PC-9 (cell line): Measurements from ENCODE around the gene ACOXL.

Source experiments
- EZH2 ChIP-seq: fragments of 200-600 bp; sonication (generic); IDR thresholded peaks from 2 replicates; pipeline ENCODE4 v1.8.0; 2017; ENCODE audit warnings: antibody characterized with exemption, low read depth
- TF ChIP-seq, protein P1 (sequence below): fragments of 200-600 bp; sonication (generic); conservative IDR thresholded peaks from 2 replicates; pipeline ENCODE4 v1.6.1; 2017; ENCODE audit warnings: mixed run types, antibody characterized with exemption, mild to moderate bottlenecking, moderate library complexity

DNA sequence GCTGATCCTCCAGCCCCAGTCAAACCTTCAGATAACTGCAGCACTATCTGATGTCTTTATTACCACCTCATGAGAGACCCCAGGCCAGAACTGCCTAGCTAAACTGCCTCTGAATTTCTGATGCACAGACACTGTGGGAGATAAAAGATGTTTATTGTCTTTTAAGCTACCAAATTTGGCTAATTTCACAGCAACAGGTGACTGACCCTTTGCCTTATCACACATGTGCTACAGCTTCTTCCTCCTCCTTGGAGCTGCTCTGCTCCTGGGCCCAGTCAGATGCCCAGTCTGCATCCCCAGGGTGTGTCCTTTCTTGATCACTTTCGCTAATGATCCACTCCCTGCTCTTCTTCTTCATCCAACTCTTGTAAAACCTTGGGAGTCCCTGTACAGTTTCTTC is 19.6 kb upstream of the ACOXL start:
- TF ChIP-seq, protein P1, sequence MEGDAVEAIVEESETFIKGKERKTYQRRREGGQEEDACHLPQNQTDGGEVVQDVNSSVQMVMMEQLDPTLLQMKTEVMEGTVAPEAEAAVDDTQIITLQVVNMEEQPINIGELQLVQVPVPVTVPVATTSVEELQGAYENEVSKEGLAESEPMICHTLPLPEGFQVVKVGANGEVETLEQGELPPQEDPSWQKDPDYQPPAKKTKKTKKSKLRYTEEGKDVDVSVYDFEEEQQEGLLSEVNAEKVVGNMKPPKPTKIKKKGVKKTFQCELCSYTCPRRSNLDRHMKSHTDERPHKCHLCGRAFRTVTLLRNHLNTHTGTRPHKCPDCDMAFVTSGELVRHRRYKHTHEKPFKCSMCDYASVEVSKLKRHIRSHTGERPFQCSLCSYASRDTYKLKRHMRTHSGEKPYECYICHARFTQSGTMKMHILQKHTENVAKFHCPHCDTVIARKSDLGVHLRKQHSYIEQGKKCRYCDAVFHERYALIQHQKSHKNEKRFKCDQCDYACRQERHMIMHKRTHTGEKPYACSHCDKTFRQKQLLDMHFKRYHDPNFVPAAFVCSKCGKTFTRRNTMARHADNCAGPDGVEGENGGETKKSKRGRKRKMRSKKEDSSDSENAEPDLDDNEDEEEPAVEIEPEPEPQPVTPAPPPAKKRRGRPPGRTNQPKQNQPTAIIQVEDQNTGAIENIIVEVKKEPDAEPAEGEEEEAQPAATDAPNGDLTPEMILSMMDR: no peak
- no peak for TF ChIP-seq EZH2
